Neural cell (in vitro differentiated cells): ENCODE results near the gene ANKRD10.

Experiments
- CTCF ChIP-seq: fragments of 450-650 bp; IDR thresholded peaks from 2 replicates; pipeline ENCODE4 v1.5.1; 2014; ENCODE audit warnings: antibody characterized with exemption, mild to moderate bottlenecking, moderate library complexity; ENCODE audit not compliant: poor library complexity, severe bottlenecking
- POLR2AphosphoS5 ChIP-seq: IDR thresholded peaks from 2 replicates; pipeline ENCODE4 v1.6.1; 2012
- REST ChIP-seq: IDR thresholded peaks from 2 replicates; pipeline ENCODE4 v1.6.1; 2012; ENCODE audit warnings: borderline replicate concordance

- no peak for TF ChIP-seq CTCF
- no peak for TF ChIP-seq POLR2AphosphoS5
- no peak for TF ChIP-seq REST
Observed at GRCh38 chr13:110845520-110845919, 69.3 kb downstream of the ANKRD10 start.
